WTC11 (cell line): ENCODE data around the gene ATP1A4.

Experiments
- AFF4 ChIP-seq: sonication (generic); formaldehyde crosslinking; IDR thresholded peaks from 2 replicates; pipeline ENCODE4 v1.8.1; 2023; ENCODE audit warnings: mild to moderate bottlenecking, missing genetic modification reagents, borderline replicate concordance
- CREM ChIP-seq: sonication (generic); formaldehyde crosslinking; IDR thresholded peaks from 2 replicates; pipeline ENCODE4 v1.8.1; 2022; ENCODE audit warnings: mild to moderate bottlenecking, missing genetic modification reagents, moderate library complexity
- CTCF ChIP-seq: fragments of 200-600 bp; IDR thresholded peaks from 2 replicates; pipeline ENCODE4 v1.8.0; 2022; ENCODE audit warnings: antibody characterized with exemption
- E2F5 ChIP-seq: sonication (generic); formaldehyde crosslinking; IDR thresholded peaks from 2 replicates; pipeline ENCODE4 v1.8.1; 2022; ENCODE audit warnings: mild to moderate bottlenecking, moderate library complexity, missing genetic modification reagents
- ELF4 ChIP-seq: sonication (generic); formaldehyde crosslinking; IDR thresholded peaks from 2 replicates; pipeline ENCODE4 v1.8.1; 2022; ENCODE audit warnings: low read depth, mild to moderate bottlenecking, moderate library complexity, missing genetic modification reagents
- ESRRA ChIP-seq: sonication (generic); formaldehyde crosslinking; IDR thresholded peaks from 2 replicates; pipeline ENCODE4 v1.8.1; 2022; ENCODE audit warnings: mild to moderate bottlenecking, missing genetic modification reagents, borderline replicate concordance
- IRF2 ChIP-seq: sonication (generic); formaldehyde crosslinking; IDR thresholded peaks from 2 replicates; pipeline ENCODE4 v1.8.0; 2022; ENCODE audit warnings: low read depth, missing genetic modification reagents, borderline replicate concordance
- JUN ChIP-seq: sonication (generic); formaldehyde crosslinking; IDR thresholded peaks from 2 replicates; pipeline ENCODE4 v1.8.0; 2023; ENCODE audit warnings: mild to moderate bottlenecking, missing genetic modification reagents
- MAX ChIP-seq: sonication (generic); formaldehyde crosslinking; IDR thresholded peaks from 2 replicates; pipeline ENCODE4 v1.8.0; 2022; ENCODE audit warnings: mild to moderate bottlenecking, missing genetic modification reagents
- NFYB ChIP-seq: sonication (generic); formaldehyde crosslinking; conservative IDR thresholded peaks from 2 replicates; pipeline ENCODE4 v1.8.0; 2022; ENCODE audit warnings: low read depth, missing genetic modification reagents
- TEAD4 ChIP-seq: sonication (generic); formaldehyde crosslinking; IDR thresholded peaks from 2 replicates; pipeline ENCODE4 v1.8.0; 2022; ENCODE audit warnings: mild to moderate bottlenecking, missing genetic modification reagents

GRCh38 chr1:160207118-160207650 is 55.8 kb downstream of the ATP1A4 start:
- TF ChIP-seq NFYB (CRISPR knock-in tag), result no peak
- TF ChIP-seq CTCF, result no peak
- TF ChIP-seq ELF4 (CRISPR knock-in tag), result no peak
- TF ChIP-seq ESRRA (CRISPR knock-in tag), result no peak
- TF ChIP-seq IRF2 (CRISPR knock-in tag), result no peak
- TF ChIP-seq MAX (CRISPR knock-in tag), result no peak
- TF ChIP-seq TEAD4 (CRISPR knock-in tag), result no peak
- TF ChIP-seq CREM (CRISPR knock-in tag), result no peak
- TF ChIP-seq JUN (CRISPR knock-in tag), result no peak
- TF ChIP-seq AFF4 (CRISPR knock-in tag), result no peak
- TF ChIP-seq E2F5, result no peak
